Mesendoderm (in vitro differentiated cells): ENCODE measurements around the gene VPS37B.

ENCODE experiments used
- DNase-seq: peaks from one replicate; pipeline ENCODE4 v3.0.0; 2013
- H2AK5ac ChIP-seq: 2 replicates; pipeline ENCODE4 v1.6.1; 2013; ENCODE audit warnings: low read length, inconsistent platforms
- H2BK120ac ChIP-seq: 2 replicates; pipeline ENCODE4 v1.6.1; 2013; ENCODE audit warnings: low read depth, mild to moderate bottlenecking, low read length, moderate library complexity, mixed read lengths
- H2BK15ac ChIP-seq: replicated peaks from 2 replicates; pipeline ENCODE4 v1.6.1; 2013; ENCODE audit warnings: low read depth, mild to moderate bottlenecking, moderate library complexity
- H2BK5ac ChIP-seq: 2 replicates; pipeline ENCODE4 v1.6.1; 2013; ENCODE audit warnings: low read length, inconsistent platforms
- H3K18ac ChIP-seq: 2 replicates; pipeline ENCODE4 v1.6.1; 2013; ENCODE audit warnings: mild to moderate bottlenecking, low read length, mixed read lengths
- H3K23ac ChIP-seq: one replicate; pipeline ENCODE4 v1.6.1; 2013; ENCODE audit warnings: low read length
- H3K27ac ChIP-seq: 2 replicates; pipeline ENCODE4 v1.5.1; 2013; ENCODE audit warnings: low read depth, mild to moderate bottlenecking, inconsistent platforms, low read length, moderate library complexity
- H3K27me3 ChIP-seq: 2 replicates; pipeline ENCODE4 v1.6.1; 2013; ENCODE audit warnings: low read length, control low read depth, mild to moderate bottlenecking, inconsistent platforms; ENCODE audit not compliant: insufficient read depth, poor library complexity
- H3K36me3 ChIP-seq: 2 replicates; pipeline ENCODE4 v1.6.1; 2013; ENCODE audit warnings: low read length, inconsistent platforms; ENCODE audit not compliant: control insufficient read depth, insufficient read depth
- H3K4ac ChIP-seq: one replicate; pipeline ENCODE4 v1.6.1; 2013; ENCODE audit warnings: low read depth, mild to moderate bottlenecking, low read length, moderate library complexity
- H3K4me1 ChIP-seq: 2 replicates; pipeline ENCODE4 v1.6.1; 2013; ENCODE audit warnings: low read depth, low read length, inconsistent platforms; ENCODE audit not compliant: control insufficient read depth
- H3K4me2 ChIP-seq: 2 replicates; pipeline ENCODE4 v1.6.1; 2013; ENCODE audit warnings: low read length
- H3K4me3 ChIP-seq: 2 replicates; pipeline ENCODE4 v1.5.1; 2013; ENCODE audit warnings: mild to moderate bottlenecking, low read length
- H3K56ac ChIP-seq: one replicate; pipeline ENCODE4 v1.6.1; 2013; ENCODE audit warnings: low read length
- H3K79me1 ChIP-seq: 2 replicates; pipeline ENCODE4 v1.6.1; 2013; ENCODE audit warnings: low read length, inconsistent platforms
- H3K79me2 ChIP-seq: 2 replicates; pipeline ENCODE4 v1.6.1; 2013; ENCODE audit warnings: mild to moderate bottlenecking, low read length; ENCODE audit not compliant: control insufficient read depth, insufficient read depth
- H3K9ac ChIP-seq: 2 replicates; pipeline ENCODE4 v1.6.1; 2013; ENCODE audit warnings: low read length, inconsistent platforms
- H4K5ac ChIP-seq: one replicate; pipeline ENCODE4 v1.6.1; 2013; ENCODE audit warnings: low read length
- H4K8ac ChIP-seq: one replicate; pipeline ENCODE4 v1.6.1; 2013; ENCODE audit warnings: low read depth, mild to moderate bottlenecking, control low read depth, low read length, moderate library complexity
- WGBS: extraction: QIAGEN DNeasy Blood & Tissue Kit; methylation state at CpG from one replicate; pipeline ENCODE4 v1.1.7; 2013; ENCODE audit warnings: low lambda C conversion rate, missing lambda C conversion rate; ENCODE audit not compliant: insufficient coverage; ENCODE audit errors: extremely low coverage; 5-methylcytosine and 5-hydroxymethylcytosine counted together

Gene VPS37B

GRCh38 chr12:122859303-122860039 lies 36.5 kb downstream of the VPS37B start:
- Histone ChIP-seq H3K79me2 (no peaks in the 10 kb centered on the region), H4K5ac (no peak overlapping the region), H2BK120ac (no peak overlapping the region), H3K79me1 (no peaks in the 10 kb centered on the region), H3K4me3 (no peak overlapping the region), H3K36me3 (no peaks in the 10 kb centered on the region), H3K27ac (no peak overlapping the region), H2BK15ac (no peak overlapping the region), H3K4me1 (no peaks in the 10 kb centered on the region), H2AK5ac (no peak overlapping the region), H3K27me3 (no peaks in the 10 kb centered on the region), H3K9ac (no peak overlapping the region), H3K4me2 (no peak overlapping the region), H2BK5ac (no peak overlapping the region), H3K4ac (no peak overlapping the region), H3K18ac (no peak overlapping the region), H3K23ac (no peak overlapping the region), H4K8ac (no peak overlapping the region), H3K56ac (no peak overlapping the region)
- no CpG with 5 or more reads among the region's 26 CpGs for WGBS
- no peak for DNase-seq

DNA sequence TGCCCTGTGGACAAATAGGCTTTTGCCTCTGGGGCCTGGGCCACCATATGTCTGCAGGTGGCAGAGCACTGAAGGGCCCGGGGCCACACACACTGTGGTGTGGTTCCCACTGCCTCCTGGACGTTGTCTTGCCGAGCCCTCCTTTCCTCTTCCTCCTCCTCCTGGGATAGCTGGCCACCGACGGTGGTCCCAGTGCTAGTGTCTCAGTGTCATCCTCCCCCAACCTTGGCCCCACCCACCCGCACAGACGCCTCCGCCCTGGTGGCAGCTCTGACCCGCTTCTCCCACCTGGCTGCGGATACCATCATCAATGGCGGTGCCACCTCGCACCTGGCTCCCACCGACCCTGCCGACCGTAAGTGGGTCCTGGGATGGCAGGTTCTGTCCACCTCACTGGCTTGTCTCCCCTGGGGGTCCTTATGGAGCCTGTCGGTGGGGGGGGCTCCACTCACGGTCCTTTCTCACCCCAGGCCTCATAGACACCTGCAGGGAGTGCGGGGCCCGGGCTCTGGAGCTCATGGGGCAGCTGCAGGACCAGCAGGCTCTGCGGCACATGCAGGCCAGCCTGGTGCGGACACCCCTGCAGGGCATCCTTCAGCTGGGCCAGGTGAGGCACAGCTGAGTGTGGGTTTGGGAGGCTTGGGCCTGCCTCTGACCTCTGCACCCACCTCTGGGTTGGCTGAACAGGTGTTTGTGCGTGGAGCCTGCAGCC lies 37.2 kb downstream of the VPS37B start:
- H3K56ac ChIP-seq: no peak overlapping the region
- no peak for DNase-seq
- no peak overlapping the region for H3K4me3 ChIP-seq
- H3K79me2 ChIP-seq: no peaks in the 10 kb centered on the region
- H3K36me3 ChIP-seq: no peaks in the 10 kb centered on the region
- no peak overlapping the region for H3K9ac ChIP-seq
- H2AK5ac ChIP-seq: no peak overlapping the region
- H4K8ac ChIP-seq: no peak overlapping the region
- H3K4me2 ChIP-seq: no peak overlapping the region
- no peaks in the 10 kb centered on the region for H3K4me1 ChIP-seq
- H4K5ac ChIP-seq: no peak overlapping the region
- no peak overlapping the region for H2BK5ac ChIP-seq
- no peak overlapping the region for H3K27ac ChIP-seq
- H3K4ac ChIP-seq: no peak overlapping the region
- no peaks in the 10 kb centered on the region for H3K79me1 ChIP-seq
- WGBS: no CpG with 5 or more reads among the region's 22 CpGs
- H3K27me3 ChIP-seq: no peaks in the 10 kb centered on the region
- no peak overlapping the region for H3K18ac ChIP-seq
- no peak overlapping the region for H2BK15ac ChIP-seq
- no peak overlapping the region for H2BK120ac ChIP-seq
- H3K23ac ChIP-seq: no peak overlapping the region

GRCh38 chr12:122858171-122858570 lies 37.8 kb downstream of the VPS37B start:
- Histone ChIP-seq H3K4me2 (no peak overlapping the region), H2BK5ac (no peak overlapping the region), H3K79me1 (no peaks in the 10 kb centered on the region), H3K56ac (no peak overlapping the region), H3K27ac (no peak overlapping the region), H2BK15ac (no peak overlapping the region), H3K79me2 (no peaks in the 10 kb centered on the region), H3K4me1 (no peaks in the 10 kb centered on the region), H3K9ac (no peak overlapping the region), H4K5ac (no peak overlapping the region), H3K23ac (no peak overlapping the region), H3K4me3 (no peak overlapping the region), H4K8ac (no peak overlapping the region), H3K4ac (no peak overlapping the region), H3K27me3 (no peaks in the 10 kb centered on the region), H3K36me3 (no peaks in the 10 kb centered on the region), H2BK120ac (no peak overlapping the region), H2AK5ac (no peak overlapping the region), H3K18ac (no peak overlapping the region)
- no peak for DNase-seq
- no CpG with 5 or more reads among the region's 14 CpGs for whole genome bisulfite sequencing

- no CpG with 5 or more reads among the region's 24 CpGs for WGBS
- Histone ChIP-seq H2AK5ac (no peak overlapping the region), H3K27me3 (no peaks in the 10 kb centered on the region), H4K5ac (no peak overlapping the region), H2BK5ac (no peak overlapping the region), H3K79me1 (no peaks in the 10 kb centered on the region), H3K36me3 (no peaks in the 10 kb centered on the region), H3K4me2 (no peak overlapping the region), H2BK120ac (no peak overlapping the region), H3K27ac (no peak overlapping the region), H4K8ac (no peak overlapping the region), H3K79me2 (no peaks in the 10 kb centered on the region), H2BK15ac (no peak overlapping the region), H3K4ac (no peak overlapping the region), H3K56ac (no peak overlapping the region), H3K18ac (no peak overlapping the region), H3K9ac (no peak overlapping the region), H3K4me3 (no peak overlapping the region), H3K4me1 (no peaks in the 10 kb centered on the region), H3K23ac (no peak overlapping the region)
- DNase-seq: no peak
Measured at GRCh38 chr12:122856999-122857671, 38.8 kb downstream of the VPS37B start.

GRCh38 chr12:122855928-122856831 lies 39.7 kb downstream of the VPS37B start:
- Histone ChIP-seq H3K36me3 (no peaks in the 10 kb centered on the region), H3K9ac (no peak overlapping the region), H3K4me1 (no peaks in the 10 kb centered on the region), H3K27me3 (no peaks in the 10 kb centered on the region), H3K79me2 (no peaks in the 10 kb centered on the region), H3K4me2 (no peak overlapping the region), H3K18ac (no peak overlapping the region), H2AK5ac (no peak overlapping the region), H4K5ac (no peak overlapping the region), H3K79me1 (no peaks in the 10 kb centered on the region), H2BK15ac (no peak overlapping the region), H3K27ac (no peak overlapping the region), H3K4me3 (no peak overlapping the region), H3K23ac (no peak overlapping the region), H3K56ac (no peak overlapping the region), H3K4ac (no peak overlapping the region), H2BK5ac (no peak overlapping the region), H2BK120ac (no peak overlapping the region), H4K8ac (no peak overlapping the region)
- WGBS: no CpG with 5 or more reads among the region's 40 CpGs
- DNase-seq: no peak
